GM12878 (cell line): Measurements from ENCODE around the gene PRKCB. TPM values are rescaled to one million over a fixed set of nuclear protein-coding genes. Genes with fewer than 3 reads are reported as not detected.

Experiments used
- ATAC-seq: fragments of 200-7000 bp; cut with Tn5 transposase; 3 replicates; pipeline ENCODE4 v1.9.1; 2020; ENCODE audit warnings: mild to moderate bottlenecking, moderate library complexity
- BruUV-seq: library from RNA; stranded (reverse); fragments of 400-500 nt; replicated peaks from 2 replicates; lab custom pipeline; 2021; lab: Mats Ljungman, UMichigan
- CTCF ChIA-PET: fragments of 300-600 bp; sonication (Branson Sonifier 250); formaldehyde crosslinking; extraction: SDS; loops from one replicate; lab custom pipeline; 2021; ENCODE audit warnings: inconsistent platforms; lab: Yijun Ruan, JAX
- POLR2A ChIA-PET: fragments of 350-600 bp; formaldehyde crosslinking; extraction: SDS; loops from one replicate; lab custom pipeline; 2021; ENCODE audit warnings: inconsistent platforms; lab: Charles Lee
- RAD21 ChIA-PET: fragments of 300-600 bp; sonication (Branson Sonifier 250); formaldehyde crosslinking; loops from one replicate; lab custom pipeline; 2023; ENCODE audit warnings: antibody characterized with exemption; ENCODE audit not compliant: unreplicated experiment; lab: Charles Lee
- SMC1A ChIA-PET: fragments of 300-600 bp; sonication (Branson Sonifier 250); formaldehyde crosslinking; loops from one replicate; lab custom pipeline; 2023; ENCODE audit not compliant: unreplicated experiment, uncharacterized antibody; lab: Charles Lee
- DNase-seq: peaks from one replicate; pipeline ENCODE4 v3.0.0-alpha.2; 2011; ENCODE audit warnings: low read depth, low spot score
- FAIRE-seq: peaks from 3 replicates; lab custom pipeline; 2011; peaks lifted over from hg19 to GRCh38; lab: Jason Lieb, UNC
- H2AFZ ChIP-seq: 2 replicates; pipeline ENCODE4 v1.6.0; 2011; ENCODE audit warnings: low read depth, low read length, control low read depth; ENCODE audit not compliant: control insufficient read depth
- H3K27ac ChIP-seq: 2 replicates; pipeline ENCODE4 v1.5.1; 2011; ENCODE audit warnings: control low read depth; ENCODE audit not compliant: control insufficient read depth, insufficient read depth
- H3K27me3 ChIP-seq, 2 experiments: replicated peaks in 1 of 2; 2 replicates each; pipeline versions ENCODE4 v1.6.0 to v1.6.1; 2011; ENCODE audit warnings: low read length in 1 of 2; ENCODE audit not compliant: control insufficient read depth in 2 of 2, insufficient read depth in 2 of 2
- H3K36me3 ChIP-seq, 2 experiments: 2 replicates each; pipeline ENCODE4 v1.5.1; 2011; ENCODE audit warnings: low read length in 1 of 2; ENCODE audit not compliant: control insufficient read depth in 2 of 2, insufficient read depth in 2 of 2
- H3K4me1 ChIP-seq: 2 replicates; pipeline ENCODE4 v1.6.1; 2011; ENCODE audit warnings: mild to moderate bottlenecking, low read length, moderate library complexity, mixed read lengths; ENCODE audit not compliant: control insufficient read depth, insufficient read depth
- H3K4me2 ChIP-seq: 2 replicates; pipeline ENCODE4 v1.6.0; 2011; ENCODE audit warnings: control low read depth; ENCODE audit not compliant: control insufficient read depth, insufficient read depth
- H3K4me3 ChIP-seq: fragments of 200-600 bp; sonication (generic); 2 replicates; pipeline ENCODE4 v1.5.1; 2016
- H3K79me2 ChIP-seq: 2 replicates; pipeline ENCODE4 v1.6.0; 2011; ENCODE audit warnings: low read length; ENCODE audit not compliant: control insufficient read depth, insufficient read depth
- H3K9ac ChIP-seq: 2 replicates; pipeline ENCODE4 v1.8.0; 2011; ENCODE audit warnings: low read length, control low read depth, mixed read lengths; ENCODE audit not compliant: control insufficient read depth, insufficient read depth
- H3K9me3 ChIP-seq: replicated peaks from 3 replicates; pipeline ENCODE4 v1.5.1; 2011; ENCODE audit warnings: mild to moderate bottlenecking, low read length; ENCODE audit not compliant: control insufficient read depth, insufficient read depth
- H4K20me1 ChIP-seq: 2 replicates; pipeline ENCODE4 v1.6.0; 2011; ENCODE audit not compliant: control insufficient read depth, insufficient read depth
- JUND ChIP-seq: IDR thresholded peaks from 2 replicates; pipeline ENCODE4 v1.6.1; 2012; ENCODE audit warnings: low read depth, mild to moderate bottlenecking, low read length, improper control_type of control experiment, moderate library complexity
- NFIC ChIP-seq: IDR thresholded peaks from 2 replicates; pipeline ENCODE4 v1.6.1; 2012; ENCODE audit warnings: low read depth, mild to moderate bottlenecking, inconsistent platforms, low read length, moderate library complexity
- RUNX3 ChIP-seq: IDR thresholded peaks from 2 replicates; pipeline ENCODE4 v1.6.1; 2012; ENCODE audit warnings: low read length, inconsistent platforms
- WGBS: methylation state at CpG from one replicate; pipeline ENCODE4 v1.1.6; 2016; ENCODE audit warnings: low lambda C conversion rate; ENCODE audit not compliant: insufficient replicate concordance, insufficient coverage; ENCODE audit errors: missing lambda C conversion rate; 5-methylcytosine and 5-hydroxymethylcytosine counted together
- in situ Hi-C: fragments of 300-500 bp; cut with MboI; formaldehyde crosslinking; loops from 9 replicates; pipeline ENCODE4 v1.14.3; 2018; ENCODE audit warnings: mixed read lengths
- intact Hi-C: fragments of 100-400 bp; cut with micrococcal nuclease; formaldehyde crosslinking; loops from one replicate; pipeline ENCODE4 v1.14.2; 2022; ENCODE audit not compliant: unreplicated experiment
- polyA plus RNA-seq, 11 experiments: library from polyadenylated mRNA; depleted of rRNA in 4 of 11; unstranded in 6 of 11; stranded (reverse) in 5 of 11; fragments of >200 nt; fragmentation: Nextera tagmentation in 4 of 11; fragmentation: Illumina TruSeq in 1 of 11; extraction: Ambion mirVana in 4 of 11; extraction: Trizol in 1 of 11; gene quantifications; 1 replicate in 1 of 11; 2 replicates in 10 of 11; pipeline versions ENCODE4 v1.2.1 to v1.2.3, GENCODE V29; 2011 to 2016; ENCODE audit warnings: inconsistent platforms in 2 of 11, missing spikeins in 2 of 11, low read depth in 1 of 11
- total RNA-seq, 4 experiments: library from RNA; depleted of rRNA in 3 of 4; stranded (reverse); fragments of >200 nt in 3 of 4; fragmentation: Illumina TruSeq in 1 of 4; extraction: Trizol in 1 of 4; gene quantifications; 2 replicates each; pipeline versions ENCODE4 v1.2.1 to v1.2.3, GENCODE V29; 2013 to 2021

The PRKCB gene
- total and polyA plus RNA-seq, 10 of the 15 experiments (the other 5 are each of a cell fraction or from before 2014, with no cell fraction given) = 21.4 to 158 (median 97.3) TPM

- Histone ChIP-seq H4K20me1 (peaks cover 3% of the 10 kb centered on the region), H3K27me3 (no peaks in the 10 kb centered on the region), H3K4me1 (peaks cover 27% of the 10 kb centered on the region), H3K4me3 (no peak overlapping the region), H3K79me2 (peaks cover 58% of the 10 kb centered on the region), H2AFZ (no peak overlapping the region), H3K9ac (no peak overlapping the region), H3K9me3 (peaks cover 4% of the 10 kb centered on the region; the same call in 1 of the 3 replicates), H3K36me3 (peaks cover 5 to 28% of the 10 kb centered on the region in 2 experiments; a peak in 3 of 4 replicates), H3K27ac (peak overlapping the region; percentile 30; the same call in 1 of the 2 replicates), H3K4me2 (peak overlapping the region; percentile 26; the same call in 1 of the 2 replicates)
- ChIA-PET RAD21 (interaction anchor here (1.0 to 1.8 kb wide), 5 partner anchors 18 to 113 kb away, joined by 3 to 5 read pairs (median 3); no protein-coding TSS in a partner anchor), CTCF (interaction anchor here (0.6 to 2.3 kb wide), 10 partner anchors 16 to 119 kb away, joined by 3 to 8 read pairs (median 4); no protein-coding TSS in a partner anchor), SMC1A (interaction anchor here (0.8 to 30.6 kb wide), 12 partner anchors 9 to 113 kb away, joined by 3 to 468 read pairs (median 5); no protein-coding TSS in a partner anchor), POLR2A (interaction anchor here (1.3 kb wide), 2 partner anchors 19 to 23 kb away, joined by 3 read pairs; no protein-coding TSS in a partner anchor)
- intact Hi-C loops (no loop called here), in situ Hi-C loops (no loop called here)
- peak; percentile 18; the same call in 2 of the 3 replicates for ATAC-seq
- TF ChIP-seq JUND = no peak
- peak; percentile 51 for TF ChIP-seq RUNX3
- 0 out of 2 replicates have a peak, but pooled peaks have one; percentile 19 for TF ChIP-seq NFIC
- no peak for FAIRE-seq
- BruUV-seq = no TSS peak
- no peak for DNase-seq
- 5% methylated on average over 6 of the region's 6 CpGs for WGBS
Measured at GRCh38 chr16:23896832-23897821, 61.3 kb downstream of the PRKCB start.
